GM20000 (cell line): ENCODE results near the gene SIAH3.

Experiments
- DNase-seq: peaks from one replicate; pipeline ENCODE4 v3.0.0; 2012; ENCODE audit warnings: low spot score
- CTCF ChIP-seq: IDR thresholded peaks from 2 replicates; pipeline ENCODE4 v1.5.1; 2012; ENCODE audit warnings: mild to moderate bottlenecking, control low read depth; ENCODE audit errors: extremely low read depth, missing control alignments

Gene SIAH3

GRCh38 chr13:45833242-45833641, 18.3 kb downstream of the SIAH3 start:
- no peak for TF ChIP-seq CTCF
- DNase-seq = no peak

- DNase-seq = no peak
- no peak for TF ChIP-seq CTCF
These were observed 19.7 kb downstream of the SIAH3 start for GRCh38 chr13:45831851-45832250.

- DNase-seq = no peak
These were observed 21.4 kb downstream of the SIAH3 start for GRCh38 chr13:45830121-45830520.

GRCh38 chr13:45828256-45828968, 23.1 kb downstream of the SIAH3 start:
- no peak for TF ChIP-seq CTCF
- no peak for DNase-seq

More at GRCh38 chr13:45830121-45830520, 21.4 kb downstream of the SIAH3 start:
- TF ChIP-seq CTCF = no peak

- no peak for DNase-seq
- TF ChIP-seq CTCF = no peak
These were observed 24.2 kb downstream of the SIAH3 start for GRCh38 chr13:45827318-45827717.

- DNase-seq = no peak
- no peak for TF ChIP-seq CTCF
These were observed 24.8 kb downstream of the SIAH3 start for GRCh38 chr13:45826731-45827130.

- DNase-seq = no peak
These were observed 26.2 kb downstream of the SIAH3 start for GRCh38 chr13:45825387-45825650.

More at GRCh38 chr13:45825387-45825650, 26.2 kb downstream of the SIAH3 start:
- no peak for TF ChIP-seq CTCF
